ENCODE measurements around the gene ABLIM2.

The ABLIM2 gene

GRCh38 chr4:7970361-7970946, 188.2 kb downstream of the ABLIM2 start:
- DNase-seq = no peak
- H3K9me3 Mint-ChIP-seq = no peaks in the 10 kb centered on the region
- ATAC-seq = peak; percentile 10
- H3K4me3 Mint-ChIP-seq = peak overlapping the region; percentile 94 to 96
- H3K4me1 Mint-ChIP-seq = peaks cover 74% of the 10 kb centered on the region
- H3K27me3 Mint-ChIP-seq = peaks cover 7% of the 10 kb centered on the region
- peak overlapping the region; percentile 98 to 100 for H3K27ac Mint-ChIP-seq

- peak overlapping the region; percentile 14 to 29 for H3K4me3 Mint-ChIP-seq
- DNase-seq = no peak
- peaks cover 7% of the 10 kb centered on the region for H3K27me3 Mint-ChIP-seq
- no peaks in the 10 kb centered on the region for H3K9me3 Mint-ChIP-seq
- H3K27ac Mint-ChIP-seq = no peak overlapping the region
- no peak for ATAC-seq
- H3K4me1 Mint-ChIP-seq = peaks cover 91% of the 10 kb centered on the region
Observed at GRCh38 chr4:7968262-7968896, 190.2 kb downstream of the ABLIM2 start.

GRCh38 chr4:7967501-7968261, 190.9 kb downstream of the ABLIM2 start:
- H3K4me3 Mint-ChIP-seq = no peak overlapping the region
- no peak overlapping the region for H3K27ac Mint-ChIP-seq
- no peak for DNase-seq
- H3K9me3 Mint-ChIP-seq = no peaks in the 10 kb centered on the region
- H3K27me3 Mint-ChIP-seq = peaks cover 10% of the 10 kb centered on the region
- ATAC-seq = no peak
- H3K4me1 Mint-ChIP-seq = peaks cover 91% of the 10 kb centered on the region

- ATAC-seq (no peak), DNase-seq (no peak)
- Mint-ChIP-seq H3K4me1 (peaks cover 88% of the 10 kb centered on the region), H3K27me3 (peaks cover 14% of the 10 kb centered on the region), H3K4me3 (no peak overlapping the region), H3K9me3 (no peaks in the 10 kb centered on the region), H3K27ac (peak overlapping the region in 1 of 2 donors; percentile 31)
Observed at GRCh38 chr4:7967063-7967440, 191.6 kb downstream of the ABLIM2 start.

- no peak overlapping the region for H3K4me3 Mint-ChIP-seq
- DNase-seq (no peak), ATAC-seq (no peak)
- H3K9me3 Mint-ChIP-seq = no peaks in the 10 kb centered on the region
- H3K27me3 Mint-ChIP-seq = peaks cover 14% of the 10 kb centered on the region
- H3K4me1 Mint-ChIP-seq = peaks cover 88% of the 10 kb centered on the region
- peak overlapping the region in 1 of 2 donors; percentile 31 for H3K27ac Mint-ChIP-seq
Observed at GRCh38 chr4:7966281-7967062, 192.1 kb downstream of the ABLIM2 start.

- DNase-seq (peak in 1 of 2 donors; percentile 37), ATAC-seq (no peak)
- Mint-ChIP-seq H3K27ac (peak overlapping the region; percentile 70 to 90), H3K27me3 (peaks cover 14% of the 10 kb centered on the region), H3K9me3 (no peaks in the 10 kb centered on the region), H3K4me3 (peak overlapping the region; percentile 18 to 39), H3K4me1 (peaks cover 88% of the 10 kb centered on the region)
Observed at GRCh38 chr4:7964890-7965662, 193.5 kb downstream of the ABLIM2 start.

- ATAC-seq = peak; percentile 46
- peaks cover 88% of the 10 kb centered on the region for H3K4me1 Mint-ChIP-seq
Observed at GRCh38 chr4:7964459-7964858, 194.2 kb downstream of the ABLIM2 start.

GRCh38 chr4:7963691-7964090, 194.9 kb downstream of the ABLIM2 start:
- Mint-ChIP-seq H3K4me1 (peaks cover 90% of the 10 kb centered on the region), H3K4me3 (no peak overlapping the region), H3K27ac (peak overlapping the region in 1 of 2 donors; percentile 91), H3K27me3 (peaks cover 14% of the 10 kb centered on the region), H3K9me3 (no peaks in the 10 kb centered on the region)
- DNase-seq = no peak
- no peak for ATAC-seq

More at GRCh38 chr4:7964459-7964858, 194.2 kb downstream of the ABLIM2 start:
- Mint-ChIP-seq H3K27ac (peak overlapping the region; percentile 70 to 77), H3K27me3 (peaks cover 14% of the 10 kb centered on the region), H3K4me3 (peak overlapping the region; percentile 18 to 39), H3K9me3 (no peaks in the 10 kb centered on the region)
- DNase-seq = peak in 1 of 2 donors; percentile 58

- Mint-ChIP-seq H3K4me3 (peak overlapping the region; percentile 11 to 36), H3K4me1 (peaks cover 90% of the 10 kb centered on the region)
Observed at GRCh38 chr4:7962609-7963508, 195.8 kb downstream of the ABLIM2 start.

GRCh38 chr4:7960790-7961655, 197.6 kb downstream of the ABLIM2 start:
- ATAC-seq = peak; percentile 92
- H3K4me3 Mint-ChIP-seq = peak overlapping the region; percentile 26 to 67
- DNase-seq = peak; percentile 81 to 93
- peaks cover 29% of the 10 kb centered on the region for H3K27me3 Mint-ChIP-seq
- H3K4me1 Mint-ChIP-seq = peaks cover 91% of the 10 kb centered on the region
- H3K27ac Mint-ChIP-seq = peak overlapping the region; percentile 54 to 71
- no peaks in the 10 kb centered on the region for H3K9me3 Mint-ChIP-seq

More at GRCh38 chr4:7962609-7963508, 195.8 kb downstream of the ABLIM2 start:
- Mint-ChIP-seq H3K27me3 (peaks cover 20% of the 10 kb centered on the region), H3K9me3 (no peaks in the 10 kb centered on the region), H3K27ac (no peak overlapping the region)
- DNase-seq = no peak
- no peak for ATAC-seq

- Mint-ChIP-seq H3K27ac (peak overlapping the region; percentile 54 to 71), H3K4me3 (peak overlapping the region; percentile 26 to 67), H3K27me3 (peaks cover 29% of the 10 kb centered on the region), H3K4me1 (peaks cover 83% of the 10 kb centered on the region), H3K9me3 (no peaks in the 10 kb centered on the region)
- DNase-seq (peak in 1 of 2 donors; percentile 45), ATAC-seq (peak; percentile 58)
Observed at GRCh38 chr4:7960017-7960789, 198.4 kb downstream of the ABLIM2 start.

GRCh38 chr4:7959078-7959477, 199.5 kb downstream of the ABLIM2 start:
- Mint-ChIP-seq H3K4me3 (no peak overlapping the region), H3K27me3 (peaks cover 29% of the 10 kb centered on the region), H3K4me1 (peaks cover 72% of the 10 kb centered on the region), H3K27ac (peak overlapping the region in 1 of 2 donors; percentile 34), H3K9me3 (no peaks in the 10 kb centered on the region)
- ATAC-seq (no peak), DNase-seq (no peak)

All from stimulated activated naive CD8-positive, alpha-beta T cell treated with anti-CD3 and anti-CD28 coated beads, Interleukin-15, amount 100 ng/mL, for 72 hours (primary cell).